LNCAP (cell line): ENCODE results near the gene IFNL2.

Experiments
- CTCF ChIP-seq: fragments of 450-650 bp; IDR thresholded peaks from 2 replicates; pipeline ENCODE4 v1.5.1; 2017; ENCODE audit warnings: mild to moderate bottlenecking

The IFNL2 gene

GRCh38 chr19:39299404-39299803, 31.2 kb downstream of the IFNL2 start:
- no peak for TF ChIP-seq CTCF

- TF ChIP-seq CTCF: no peak
Observed at GRCh38 chr19:39299832-39300231, 31.6 kb downstream of the IFNL2 start.

GRCh38 chr19:39301021-39301420, 32.8 kb downstream of the IFNL2 start:
- no peak for TF ChIP-seq CTCF

GRCh38 chr19:39301562-39301961, 33.4 kb downstream of the IFNL2 start:
- TF ChIP-seq CTCF: no peak

- TF ChIP-seq CTCF: no peak
Observed at GRCh38 chr19:39303373-39304184, 35.4 kb downstream of the IFNL2 start.

GRCh38 chr19:39304185-39304513, 36.0 kb downstream of the IFNL2 start:
- TF ChIP-seq CTCF: no peak

- TF ChIP-seq CTCF: no peak
Observed at GRCh38 chr19:39304701-39305571, 36.7 kb downstream of the IFNL2 start.
